Measurements from ENCODE around the gene DCUN1D3.

DCUN1D3 gene

GRCh38 chr16:20918486-20919239 lies 18.5 kb upstream of the DCUN1D3 start:
- DNase-seq (ENCODE audit: low read depth in 2 of 2) = no peak

- DNase-seq (ENCODE audit: low read depth in 2 of 2) = no peak
Measured at GRCh38 chr16:20916942-20917341, 16.8 kb upstream of the DCUN1D3 start.

GRCh38 chr16:20916289-20916688 lies 16.1 kb upstream of the DCUN1D3 start:
- DNase-seq (ENCODE audit: low read depth in 2 of 2) = no peak

GRCh38 chr16:20911361-20911760 lies 11.2 kb upstream of the DCUN1D3 start:
- no peak for DNase-seq (ENCODE audit: low read depth in 2 of 2)

GRCh38 chr16:20910781-20911321 lies 10.7 kb upstream of the DCUN1D3 start:
- DNase-seq (ENCODE audit: low read depth in 2 of 2) = no peak

- DNase-seq (ENCODE audit: low read depth in 2 of 2) = no peak
Measured at GRCh38 chr16:20906341-20907255, 6.4 kb upstream of the DCUN1D3 start.

GRCh38 chr16:20905576-20905975 lies 5.4 kb upstream of the DCUN1D3 start:
- no peak for DNase-seq (ENCODE audit: low read depth in 2 of 2)

- DNase-seq (ENCODE audit: low read depth in 2 of 2) = no peak
Measured at GRCh38 chr16:20904507-20905081, 4.4 kb upstream of the DCUN1D3 start.

GRCh38 chr16:20903899-20904506 lies 3.8 kb upstream of the DCUN1D3 start:
- no peak for DNase-seq (ENCODE audit: low read depth in 2 of 2)

GRCh38 chr16:20903116-20903898 lies 3.1 kb upstream of the DCUN1D3 start:
- no peak for DNase-seq (ENCODE audit: low read depth in 2 of 2)

- no peak for DNase-seq (ENCODE audit: low read depth in 2 of 2)
Measured at GRCh38 chr16:20902426-20902825, 2.3 kb upstream of the DCUN1D3 start.

- no peak for DNase-seq (ENCODE audit: low read depth in 2 of 2)
Measured at GRCh38 chr16:20901436-20902112, 1.4 kb upstream of the DCUN1D3 start.

- DNase-seq (ENCODE audit: low read depth in 2 of 2) = no peak
Measured at GRCh38 chr16:20901068-20901435, 894 bp upstream of the DCUN1D3 start.

GRCh38 chr16:20899477-20900298 lies 470 bp downstream of the DCUN1D3 start:
- peak in 1 of 2 donors; percentile 2 for DNase-seq (ENCODE audit: low read depth in 2 of 2)

- no peak for DNase-seq (ENCODE audit: low read depth in 2 of 2)
Measured at GRCh38 chr16:20899071-20899470, 1.1 kb downstream of the DCUN1D3 start.

GRCh38 chr16:20897922-20898321 lies 2.2 kb downstream of the DCUN1D3 start:
- no peak for DNase-seq (ENCODE audit: low read depth in 2 of 2)

- no peak for DNase-seq (ENCODE audit: low read depth in 2 of 2)
Measured at GRCh38 chr16:20897253-20897897, 2.8 kb downstream of the DCUN1D3 start.

GRCh38 chr16:20894388-20894787 lies 5.8 kb downstream of the DCUN1D3 start:
- no peak for DNase-seq (ENCODE audit: low read depth in 2 of 2)

- DNase-seq (ENCODE audit: low read depth in 2 of 2) = no peak
Measured at GRCh38 chr16:20889625-20890275, 10.4 kb downstream of the DCUN1D3 start.

Measured in stimulated activated CD8-positive, alpha-beta memory T cell treated with anti-CD3 and anti-CD28 coated beads, Interleukin-2, amount 100 ng/mL, for 1 hour (primary cell).